ENCODE data around the gene TBX1.

- TF ChIP-seq CTCF (IDR thresholded peaks at IDR 0.05) (no peak), EZH2phosphoT487 (IDR thresholded peaks at IDR 0.05) (no peak), EZH2 (IDR thresholded peaks at IDR 0.05) (no peak)
These were observed 39.0 kb downstream of the TBX1 start for GRCh38 chr22:19799322-19800190.

Measured in neural progenitor cell (in vitro differentiated cells).